Measurements from ENCODE around the gene MALSU1. TPM values are rescaled to one million over a fixed set of nuclear protein-coding genes. Genes with fewer than 3 reads are reported as not detected.

The MALSU1 gene
- total RNA-seq, 4 donors from 2014 or later: 41.4 to 107 (median 55.8) TPM

DNA sequence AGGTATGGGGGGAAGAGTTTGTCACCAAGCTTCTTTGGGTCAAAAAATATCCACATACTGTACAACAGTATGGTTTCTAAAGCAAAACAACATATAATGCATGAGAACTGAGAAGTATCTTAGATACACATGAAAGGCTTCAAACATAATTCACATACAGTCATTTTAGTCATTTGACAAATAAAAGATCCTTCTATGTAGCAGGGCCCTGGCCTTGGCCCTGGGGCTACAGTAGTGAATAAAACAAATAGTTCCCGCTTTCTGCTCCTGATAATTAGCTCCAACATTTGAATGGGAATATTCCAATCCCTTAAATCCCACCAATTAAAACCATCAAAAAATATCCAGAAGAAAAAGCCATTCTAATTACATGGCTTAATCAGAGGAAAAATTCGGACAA lies 51.3 kb downstream of the MALSU1 start:
- TF ChIP-seq POLR2A (IDR thresholded peaks at IDR 0.05) (no peak), EP300 (IDR thresholded peaks at IDR 0.05) (no peak), CTCF (IDR thresholded peaks at IDR 0.05) (no peak)
- H3K27me3 ChIP-seq: no peaks in the 10 kb centered on the region
- H3K36me3 ChIP-seq: no peaks in the 10 kb centered on the region
- 64 to 67% methylated on average over 2 of the region's 2 CpGs for WGBS, 2 donors
- no peaks in the 10 kb centered on the region for H3K9me3 ChIP-seq
- no peaks in the 10 kb centered on the region for H3K4me1 ChIP-seq
- H3K4me3 ChIP-seq: no peak overlapping the region
- DNase-seq (ENCODE audit: low spot score in 2 of 2): no peak
- no peak overlapping the region for H3K27ac ChIP-seq

DNA sequence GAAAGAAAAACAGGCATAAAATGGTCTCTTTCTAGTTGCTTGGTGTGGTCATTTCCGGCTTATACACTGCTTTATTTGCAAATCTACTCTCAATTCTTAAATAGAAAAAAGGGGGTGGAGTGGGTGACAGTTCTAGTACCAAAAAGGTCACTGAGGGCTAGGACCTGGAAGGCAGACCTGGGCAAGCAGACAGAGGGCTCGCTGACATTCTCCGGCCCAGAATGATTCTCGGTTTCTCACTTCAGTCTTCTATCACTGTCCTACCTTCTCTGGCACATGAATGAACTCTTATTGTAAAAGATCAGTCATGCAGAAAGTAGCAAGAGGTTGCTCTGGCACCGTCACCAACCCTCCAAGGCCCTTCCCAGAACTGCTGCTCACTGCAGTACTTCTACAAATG lies 54.0 kb downstream of the MALSU1 start:
- H3K27me3 ChIP-seq: no peaks in the 10 kb centered on the region

GRCh38 chr7:23356168-23356567 lies 57.0 kb downstream of the MALSU1 start:
- Histone ChIP-seq H3K4me3 (no peak overlapping the region), H3K4me1 (no peaks in the 10 kb centered on the region), H3K36me3 (no peaks in the 10 kb centered on the region), H3K27me3 (no peaks in the 10 kb centered on the region), H3K27ac (no peak overlapping the region), H3K9me3 (peaks cover 0 to 9% (median 0%) of the 10 kb centered on the region in 4 donors)
- DNase-seq (ENCODE audit: low spot score in 2 of 2): no peak
- TF ChIP-seq CTCF (IDR thresholded peaks at IDR 0.05) (no peak), EP300 (IDR thresholded peaks at IDR 0.05) (no peak), POLR2A (IDR thresholded peaks at IDR 0.05) (no peak)
- WGBS, 2 donors: 76 to 81% methylated on average over 3 of the region's 3 CpGs

More for the DNA sequence above, 54.0 kb downstream of the MALSU1 start:
- TF ChIP-seq EP300 (IDR thresholded peaks at IDR 0.05) (no peak), CTCF (IDR thresholded peaks at IDR 0.05) (no peak), POLR2A (IDR thresholded peaks at IDR 0.05) (no peak)
- Histone ChIP-seq H3K9me3 (no peaks in the 10 kb centered on the region), H3K36me3 (no peaks in the 10 kb centered on the region), H3K4me1 (no peaks in the 10 kb centered on the region), H3K27ac (no peak overlapping the region), H3K4me3 (no peak overlapping the region)
- 87 to 89% methylated on average over 5 of the region's 5 CpGs for WGBS, 2 donors
- no peak for DNase-seq (ENCODE audit: low spot score in 2 of 2)

GRCh38 chr7:23356726-23357125 lies 57.6 kb downstream of the MALSU1 start:
- 77 to 82% methylated on average over 3 of the region's 3 CpGs for WGBS, 2 donors
- no peak overlapping the region for H3K27ac ChIP-seq
- no peaks in the 10 kb centered on the region for H3K4me1 ChIP-seq
- H3K4me3 ChIP-seq: no peak overlapping the region
- no peaks in the 10 kb centered on the region for H3K27me3 ChIP-seq
- no peak for TF ChIP-seq CTCF (IDR thresholded peaks at IDR 0.05)
- TF ChIP-seq EP300 (IDR thresholded peaks at IDR 0.05): no peak
- no peak for TF ChIP-seq POLR2A (IDR thresholded peaks at IDR 0.05)
- H3K36me3 ChIP-seq: no peaks in the 10 kb centered on the region
- peaks cover 0 to 9% (median 0%) of the 10 kb centered on the region in 4 donors for H3K9me3 ChIP-seq
- DNase-seq (ENCODE audit: low spot score in 2 of 2): no peak

DNA sequence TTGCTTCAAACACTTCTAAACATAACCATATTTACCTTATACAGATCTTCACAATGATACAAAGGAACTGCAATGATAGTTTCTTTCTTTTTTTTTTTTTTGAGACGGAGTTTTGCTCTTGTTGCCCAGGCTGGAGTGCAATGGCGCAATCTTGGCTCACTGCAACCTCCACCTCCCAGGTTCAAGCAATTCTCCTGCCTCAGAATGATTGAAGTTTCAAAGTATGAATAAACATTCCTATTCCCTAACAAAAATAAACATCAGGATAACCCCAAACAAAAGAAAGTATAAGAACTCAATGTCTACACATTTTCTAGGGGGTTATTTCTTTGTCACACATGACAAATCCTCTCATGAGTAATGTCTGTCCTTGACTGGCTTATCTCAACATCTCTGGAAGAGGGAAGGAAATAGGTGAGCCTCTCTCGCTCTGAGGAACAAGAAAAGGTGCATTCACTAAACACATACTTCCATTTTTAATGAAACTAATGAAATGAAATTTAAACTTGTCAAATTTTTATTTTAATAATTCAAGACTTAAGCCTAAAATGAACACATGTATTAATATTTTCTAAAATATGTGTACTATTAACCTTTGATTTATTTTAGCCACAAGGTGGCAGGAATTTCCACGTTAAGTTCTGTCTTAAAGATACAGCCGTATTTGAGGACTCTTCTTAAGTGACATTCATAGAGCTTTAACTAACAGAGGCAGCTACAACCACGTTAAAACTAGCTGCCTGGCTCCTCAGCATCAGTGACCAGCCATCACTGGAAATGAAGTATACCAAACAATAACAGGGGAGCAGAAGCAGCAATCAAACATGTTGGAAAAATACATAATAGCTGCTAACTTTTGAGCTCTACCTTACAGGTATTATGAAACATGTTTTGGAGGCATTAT lies 58.3 kb downstream of the MALSU1 start:
- H3K4me3 ChIP-seq: no peak overlapping the region
- TF ChIP-seq CTCF (IDR thresholded peaks at IDR 0.05): no peak
- no peak for TF ChIP-seq POLR2A (IDR thresholded peaks at IDR 0.05)
- no peak for TF ChIP-seq EP300 (IDR thresholded peaks at IDR 0.05)
- no peaks in the 10 kb centered on the region for H3K27me3 ChIP-seq
- H3K27ac ChIP-seq: no peak overlapping the region
- H3K4me1 ChIP-seq: no peaks in the 10 kb centered on the region
- peaks cover 0 to 9% (median 0%) of the 10 kb centered on the region in 4 donors for H3K9me3 ChIP-seq
- 34 to 35% methylated on average over 6 of the region's 6 CpGs for WGBS, 2 donors
- DNase-seq (ENCODE audit: low spot score in 2 of 2): no peak
- H3K36me3 ChIP-seq: no peaks in the 10 kb centered on the region
